ENCODE measurements around the gene GLIPR2. TPM values are rescaled to one million over a fixed set of nuclear protein-coding genes. Genes with fewer than 3 reads are reported as not detected.

The GLIPR2 gene
- total RNA-seq, 1 experiment from 2014 or later: 27.8 TPM

DNA sequence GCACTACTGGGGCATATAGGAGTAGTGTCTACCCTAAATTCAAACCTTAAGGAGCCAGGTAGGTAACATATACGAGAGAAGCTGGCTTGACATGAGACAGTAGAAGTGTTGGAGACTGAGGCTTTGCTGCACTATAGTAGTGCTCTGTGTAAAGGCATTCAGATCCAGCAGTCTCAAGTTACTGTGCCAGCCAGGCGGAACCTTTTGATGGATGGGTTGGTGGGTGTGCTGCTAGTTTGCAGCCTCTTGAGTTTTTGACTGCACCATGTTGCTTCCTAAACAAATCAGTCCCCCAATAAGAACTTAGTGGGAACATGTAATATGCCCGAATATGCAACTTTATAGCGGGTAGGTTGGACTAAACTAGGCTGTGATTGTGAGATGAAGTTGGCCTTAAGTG, 55.7 kb downstream of the GLIPR2 start:
- peak; percentile 31 for DNase-seq (ENCODE audit: low read depth)

DNA sequence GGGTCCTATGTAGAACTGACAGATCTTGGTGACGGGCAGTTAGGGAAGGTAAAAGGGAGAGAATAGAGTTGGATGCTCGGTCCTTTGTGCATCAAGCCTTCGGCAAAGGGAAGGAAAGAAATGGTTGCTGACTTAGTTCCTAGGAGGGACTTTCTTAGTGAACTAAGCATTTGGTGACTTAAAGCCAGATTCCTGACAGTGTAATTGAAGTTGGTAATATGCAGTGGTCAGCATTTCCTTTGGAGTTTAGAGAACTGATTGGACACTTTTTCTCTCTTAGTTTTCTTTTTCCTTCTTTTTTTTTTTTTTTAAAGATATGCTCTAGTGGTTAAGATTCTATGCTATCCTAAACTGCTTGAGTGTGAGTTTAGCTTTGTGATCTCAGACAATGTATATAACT, 56.5 kb downstream of the GLIPR2 start:
- DNase-seq (ENCODE audit: low read depth): no peak

DNA sequence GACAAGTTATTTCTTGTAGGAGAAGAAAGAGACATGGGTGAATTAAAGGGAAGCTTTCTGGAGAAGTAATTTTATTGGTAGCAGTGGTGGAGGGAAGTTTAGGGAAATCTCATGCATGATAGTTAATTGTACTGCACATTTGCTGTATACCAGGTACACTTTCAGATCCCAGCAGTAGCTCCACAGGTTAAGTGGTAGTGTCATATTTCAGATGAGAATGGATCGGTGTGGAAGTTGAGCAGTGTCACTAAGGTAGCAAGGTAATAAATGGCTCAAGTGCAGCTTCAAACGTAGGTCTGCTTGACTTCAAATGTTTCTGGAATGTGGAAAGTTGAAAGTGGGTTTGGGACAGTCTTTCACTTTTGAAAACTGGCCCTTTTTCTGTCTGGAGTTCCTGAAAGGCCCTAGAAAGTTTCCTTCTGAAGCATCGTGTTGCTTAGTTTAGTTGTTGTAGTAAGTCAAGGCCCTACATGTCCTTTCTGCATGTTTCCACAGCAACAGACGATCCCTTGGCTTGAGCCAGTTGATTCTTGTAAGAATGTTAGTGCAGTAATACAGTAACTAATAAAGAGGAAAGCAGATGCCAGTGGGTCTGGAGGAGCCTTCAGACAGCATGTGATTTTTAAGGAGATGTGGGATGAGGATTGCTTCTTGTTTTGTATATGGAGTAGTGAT, 57.9 kb downstream of the GLIPR2 start:
- DNase-seq (ENCODE audit: low read depth): no peak

DNA sequence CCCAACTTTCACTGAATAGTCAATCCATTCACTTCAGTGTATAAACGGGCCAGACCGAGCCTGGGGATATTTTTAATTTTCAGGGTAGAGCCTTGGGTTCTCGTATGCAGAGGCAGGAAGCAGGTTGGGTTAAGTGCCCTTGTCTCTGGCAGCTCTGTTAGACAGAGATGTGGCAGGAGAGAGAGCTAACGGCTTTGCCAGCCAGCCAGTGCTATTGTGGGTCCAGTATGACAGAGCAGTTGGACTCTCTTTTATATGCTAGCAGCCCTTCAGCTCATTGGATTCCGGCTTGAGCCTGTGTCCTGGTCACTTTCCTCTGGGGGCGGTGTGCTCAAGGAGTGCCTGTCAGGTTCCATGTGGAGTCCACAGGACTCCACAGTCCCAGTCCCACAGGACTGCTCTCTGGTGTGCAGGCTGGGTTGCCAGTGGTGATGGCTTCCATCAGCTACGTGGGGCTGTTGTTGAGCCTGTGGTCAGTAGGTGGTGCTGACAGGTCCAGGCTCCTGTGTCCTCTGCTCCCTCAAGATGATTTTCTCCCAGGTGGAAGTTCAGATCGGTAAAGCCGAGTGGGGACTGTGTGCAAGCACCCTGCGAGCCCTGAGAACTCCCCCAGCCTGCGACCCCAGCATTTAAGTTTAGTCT, 68.5 kb downstream of the GLIPR2 start:
- DNase-seq (ENCODE audit: low read depth): peak; percentile 19

DNA sequence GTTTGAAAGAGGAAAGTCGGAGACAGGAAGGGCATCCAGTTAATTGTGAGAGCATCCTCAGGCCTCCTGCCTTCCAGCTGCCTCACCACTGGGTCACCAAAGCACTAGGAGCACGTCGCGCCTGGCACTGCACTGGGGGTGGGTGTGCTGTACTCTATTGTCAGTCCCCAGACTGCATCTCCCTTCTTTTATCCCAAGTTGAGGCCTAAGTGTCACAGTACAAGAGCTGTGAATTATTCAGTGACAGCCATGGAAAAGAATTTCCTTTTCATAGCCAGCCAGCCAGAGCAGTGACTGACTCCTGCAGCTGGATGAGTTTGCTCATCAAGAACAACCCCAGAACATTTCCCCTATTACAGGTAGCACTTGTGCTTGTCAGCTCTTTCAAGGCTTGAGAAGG, 70.5 kb downstream of the GLIPR2 start:
- no peak for DNase-seq (ENCODE audit: low read depth)

DNA sequence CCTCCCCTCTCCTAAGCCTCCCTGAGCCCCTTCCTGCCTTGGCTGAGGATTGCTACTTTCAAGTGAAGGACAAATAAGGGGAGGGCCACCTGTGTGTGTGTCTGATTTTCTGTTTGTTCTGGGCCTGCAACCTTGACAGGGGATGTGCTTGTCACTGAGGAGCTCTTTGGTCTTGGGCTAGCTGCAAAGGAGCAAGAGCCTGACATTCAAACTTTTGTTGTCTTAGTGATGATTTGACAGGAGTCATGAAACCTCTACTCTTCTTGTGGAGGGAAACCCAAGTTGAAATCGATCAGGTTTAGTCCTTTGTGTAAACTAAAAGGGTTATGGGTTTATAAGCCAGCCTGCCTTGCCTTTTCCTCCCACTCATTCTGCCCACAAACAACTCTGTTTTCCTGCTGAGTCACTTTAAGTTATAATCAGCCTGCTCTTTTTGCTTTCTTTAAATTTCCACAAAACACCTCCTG, 71.0 kb downstream of the GLIPR2 start:
- DNase-seq (ENCODE audit: low read depth): no peak

DNA sequence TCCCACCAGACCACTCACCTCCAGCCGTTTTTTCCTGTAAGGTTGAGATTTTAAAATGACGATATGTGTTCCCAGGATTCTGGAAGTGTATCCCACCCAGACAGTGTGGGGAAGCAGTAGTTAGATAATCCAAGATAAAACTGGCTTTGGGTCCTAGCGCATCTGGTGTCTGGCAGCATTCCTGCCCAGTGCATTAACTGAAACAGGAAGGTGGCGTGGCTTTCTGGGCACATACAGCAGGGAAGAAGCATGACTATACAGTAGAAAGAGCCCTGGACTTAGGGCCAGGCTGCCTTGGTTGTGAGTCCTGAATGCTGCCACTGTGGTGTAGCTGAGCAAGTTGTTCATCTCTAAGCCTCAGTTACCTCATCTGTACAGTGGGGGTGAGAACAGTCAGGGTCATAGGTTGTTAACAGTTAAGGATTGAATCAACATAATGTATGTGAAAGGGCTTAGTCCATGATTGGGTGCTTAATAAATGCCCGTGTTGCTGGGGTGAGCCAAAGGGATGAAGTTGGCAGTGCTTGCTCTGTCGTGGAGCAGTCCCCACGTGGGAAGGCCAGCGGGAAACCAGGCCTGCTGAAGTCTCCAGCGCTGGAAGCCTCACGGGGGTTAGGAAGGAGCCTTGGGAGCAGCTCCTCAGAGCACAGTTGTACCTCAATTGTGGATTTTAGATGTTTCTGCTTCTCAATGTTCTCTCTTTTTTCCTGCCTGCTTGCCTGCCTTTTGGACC, 72.2 kb downstream of the GLIPR2 start:
- no peak for DNase-seq (ENCODE audit: low read depth)

DNA sequence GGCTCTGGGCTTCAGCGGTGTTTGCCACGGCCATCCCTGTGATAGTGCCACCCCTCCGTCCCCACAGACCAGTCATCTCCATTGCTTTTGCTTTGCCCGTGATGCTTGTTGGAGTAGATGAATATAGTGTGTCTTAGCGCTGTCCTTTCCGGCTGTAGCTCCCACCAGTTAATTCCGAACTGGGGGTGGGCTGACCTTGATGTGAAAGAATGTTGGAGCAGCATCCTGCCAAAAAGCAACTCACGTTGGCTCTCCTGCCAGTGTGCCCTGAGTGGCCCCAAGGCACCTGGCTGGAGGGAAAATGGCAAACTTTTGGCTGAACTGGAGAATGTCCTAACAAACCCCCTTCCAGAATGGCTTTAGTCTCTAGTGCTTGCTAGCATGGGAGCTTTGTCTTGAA, 74.2 kb downstream of the GLIPR2 start:
- DNase-seq (ENCODE audit: low read depth): no peak

DNA sequence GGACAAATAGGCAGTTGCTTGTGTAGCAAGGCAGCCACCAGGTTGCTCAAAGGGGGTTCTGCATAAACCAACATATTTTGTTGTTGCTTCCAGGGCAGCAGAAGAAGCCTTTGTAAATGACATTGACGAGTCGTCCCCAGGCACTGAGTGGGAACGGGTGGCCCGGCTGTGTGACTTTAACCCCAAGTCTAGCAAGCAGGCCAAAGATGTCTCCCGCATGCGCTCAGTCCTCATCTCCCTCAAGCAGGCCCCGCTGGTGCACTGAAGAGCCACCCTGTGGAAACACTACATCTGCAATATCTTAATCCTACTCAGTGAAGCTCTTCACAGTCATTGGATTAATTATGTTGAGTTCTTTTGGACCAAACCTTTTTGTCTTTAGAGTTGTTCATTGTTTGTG, 75.0 kb downstream of the GLIPR2 start:
- DNase-seq (ENCODE audit: low read depth): no peak

DNA sequence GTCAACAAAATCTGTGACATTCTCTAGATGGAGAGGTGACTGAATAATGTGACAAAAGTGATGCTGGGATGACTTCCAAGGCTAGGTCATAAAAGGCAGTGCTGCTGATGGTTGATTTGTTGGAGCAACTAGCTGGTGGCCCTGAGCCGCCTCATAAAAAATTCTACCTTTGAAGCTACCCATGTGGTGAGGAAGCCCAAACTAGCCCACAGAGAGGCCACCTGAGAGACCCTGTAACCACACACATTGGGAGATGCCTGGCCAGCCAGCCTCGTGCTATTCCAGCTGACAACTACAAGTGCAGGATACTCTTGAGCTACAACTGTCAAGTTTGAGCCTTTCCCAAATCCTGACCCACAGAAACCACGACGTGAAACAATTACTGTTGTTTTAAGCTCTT, 76.9 kb downstream of the GLIPR2 start:
- no peak for DNase-seq (ENCODE audit: low read depth)

Other genes starting within 250 kb of the GLIPR2 start
- gene HRCT1, start 230.5 kb upstream of the GLIPR2 start, total RNA-seq (2014; rRNA removed; shearing (Covaris generic)): 1.8 and 3.5 TPM in 2 replicates
- gene SPAAR, start 227.2 kb upstream of the GLIPR2 start, total RNA-seq (2014; rRNA removed; shearing (Covaris generic)): 0.06 TPM in 1 of 2 replicates, not detected in the other
- not detected in 2 replicates for gene OR2S2, start 178.6 kb upstream of the GLIPR2 start, total RNA-seq (2014; rRNA removed; shearing (Covaris generic))
- 6.2 and 7.6 TPM in 2 replicates for gene RECK, start 99.8 kb upstream of the GLIPR2 start, total RNA-seq (2014; rRNA removed; shearing (Covaris generic))
- gene CCIN, start 32.7 kb downstream of the GLIPR2 start, total RNA-seq (2014; rRNA removed; shearing (Covaris generic)): 0.74 TPM in 1 of 2 replicates, not detected in the other
- 536 and 596 TPM in 2 replicates for gene CLTA, start 54.2 kb downstream of the GLIPR2 start, total RNA-seq (2014; rRNA removed; shearing (Covaris generic))
- gene GNE, start 121.7 kb downstream of the GLIPR2 start, total RNA-seq (2014; rRNA removed; shearing (Covaris generic)): 15.0 and 20.3 TPM in 2 replicates

Data from Daoy (cell line).